Tibial nerve (tissue), 3 donors: ENCODE measurements around the gene ZNF281.

ENCODE experiments used
- POLR2A ChIP-seq, 2 donors: fragments of 450-650 bp; IDR thresholded peaks; one replicate each; pipeline ENCODE4 v1.6.1; 2017; ENCODE audit warnings: antibody characterized with exemption in 2 of 2, mild to moderate bottlenecking in 2 of 2, moderate library complexity in 2 of 2
- TF ChIP-seq, protein P1 (sequence below), 5 experiments: fragments of 200-600 bp in 3 of 5; fragments of 450-650 bp in 2 of 5; sonication (generic) in 3 of 5; IDR thresholded peaks; one replicate each; pipeline ENCODE4 v1.5.1; 2016 to 2019; ENCODE audit warnings: antibody characterized with exemption in 5 of 5, mild to moderate bottlenecking in 3 of 5, moderate library complexity in 2 of 5

DNA sequence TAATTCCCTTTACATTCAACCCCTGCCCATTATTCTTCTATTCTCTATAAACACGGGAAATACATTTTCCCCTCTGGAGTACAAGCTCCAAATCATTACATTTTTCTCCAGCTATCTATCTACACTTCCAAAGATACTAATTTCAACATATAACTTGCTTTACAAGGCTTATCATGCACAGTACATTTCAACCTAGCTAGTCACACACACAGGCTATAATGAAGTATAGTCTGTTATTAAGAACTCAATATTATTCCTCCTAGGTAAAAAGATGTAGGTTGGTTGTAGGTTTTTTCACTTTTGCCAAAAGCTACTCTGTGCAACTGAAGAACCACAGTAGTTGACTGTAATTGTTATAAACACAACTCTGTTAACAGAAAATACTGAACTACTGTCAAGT is 8.1 kb downstream of the ZNF281 start:
- TF ChIP-seq, protein P1, sequence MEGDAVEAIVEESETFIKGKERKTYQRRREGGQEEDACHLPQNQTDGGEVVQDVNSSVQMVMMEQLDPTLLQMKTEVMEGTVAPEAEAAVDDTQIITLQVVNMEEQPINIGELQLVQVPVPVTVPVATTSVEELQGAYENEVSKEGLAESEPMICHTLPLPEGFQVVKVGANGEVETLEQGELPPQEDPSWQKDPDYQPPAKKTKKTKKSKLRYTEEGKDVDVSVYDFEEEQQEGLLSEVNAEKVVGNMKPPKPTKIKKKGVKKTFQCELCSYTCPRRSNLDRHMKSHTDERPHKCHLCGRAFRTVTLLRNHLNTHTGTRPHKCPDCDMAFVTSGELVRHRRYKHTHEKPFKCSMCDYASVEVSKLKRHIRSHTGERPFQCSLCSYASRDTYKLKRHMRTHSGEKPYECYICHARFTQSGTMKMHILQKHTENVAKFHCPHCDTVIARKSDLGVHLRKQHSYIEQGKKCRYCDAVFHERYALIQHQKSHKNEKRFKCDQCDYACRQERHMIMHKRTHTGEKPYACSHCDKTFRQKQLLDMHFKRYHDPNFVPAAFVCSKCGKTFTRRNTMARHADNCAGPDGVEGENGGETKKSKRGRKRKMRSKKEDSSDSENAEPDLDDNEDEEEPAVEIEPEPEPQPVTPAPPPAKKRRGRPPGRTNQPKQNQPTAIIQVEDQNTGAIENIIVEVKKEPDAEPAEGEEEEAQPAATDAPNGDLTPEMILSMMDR (IDR thresholded peaks at IDR 0.05), result no peak
- no peak for TF ChIP-seq POLR2A (IDR thresholded peaks at IDR 0.05)
